ENCODE data around the gene LDHD.

The LDHD gene

DNA sequence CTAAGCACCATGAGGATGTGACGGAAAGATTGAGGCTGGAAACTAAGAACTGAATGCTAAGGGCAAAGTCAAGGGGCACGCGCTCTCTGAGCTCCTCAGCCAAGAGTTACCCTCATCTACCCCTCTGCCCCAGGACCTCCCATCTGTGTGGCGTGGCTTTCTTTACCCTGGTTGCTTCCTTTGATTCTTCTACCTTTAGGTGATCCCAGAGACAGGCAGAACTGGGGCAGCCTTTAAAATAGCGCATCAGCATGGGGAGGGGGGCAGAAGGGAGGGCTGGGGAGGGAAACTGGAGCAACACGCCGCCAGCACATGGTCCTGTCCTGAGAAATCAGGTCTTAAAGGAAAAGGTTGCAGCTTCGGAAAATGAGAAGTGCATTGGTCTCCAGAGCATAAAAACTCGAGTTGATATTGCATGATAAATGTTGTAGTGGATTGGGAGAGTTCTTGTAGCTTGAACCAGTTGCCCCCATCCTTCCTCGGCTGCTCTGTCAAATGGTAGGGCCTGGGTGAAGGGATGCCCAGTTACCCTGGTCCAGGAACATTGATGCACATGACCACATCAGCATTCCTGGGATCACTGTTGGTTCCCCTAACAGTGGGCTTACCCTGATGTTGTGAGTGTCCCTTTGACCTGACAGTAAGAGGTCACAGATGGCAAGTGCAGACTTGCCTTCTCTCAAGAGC is 29.7 kb downstream of the LDHD start:
- no peak overlapping the region for H3K4me3 ChIP-seq (ENCODE audit: low read depth, low read length)
- no peak for DNase-seq (ENCODE audit: low read depth)

GRCh38 chr16:75086281-75086680 is 30.3 kb downstream of the LDHD start:
- no peak overlapping the region for H3K4me3 ChIP-seq (ENCODE audit: low read depth, low read length)

DNA sequence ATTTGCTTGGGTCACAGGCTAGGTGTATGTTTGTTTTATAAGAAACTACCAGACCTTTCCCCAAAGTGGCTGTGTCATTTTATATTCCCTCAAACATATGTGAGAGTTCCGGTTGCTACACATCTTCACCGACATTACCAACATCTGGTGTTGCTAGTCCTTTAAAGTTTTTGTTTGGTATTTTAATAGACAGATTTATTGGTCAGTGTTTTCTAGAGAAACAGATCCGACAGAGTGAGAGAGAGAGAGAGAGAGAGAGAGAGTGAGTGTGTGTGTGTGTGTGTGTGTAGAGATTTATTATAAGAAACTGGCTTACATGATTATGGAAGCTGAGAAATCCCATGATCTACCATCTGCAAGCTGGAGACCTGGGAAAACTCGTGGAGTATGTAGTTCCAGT is 31.0 kb downstream of the LDHD start:
- no peak for DNase-seq (ENCODE audit: low read depth)
- no peak overlapping the region for H3K4me3 ChIP-seq (ENCODE audit: low read depth, low read length)

More at GRCh38 chr16:75086281-75086680, 30.3 kb downstream of the LDHD start:
- DNase-seq (ENCODE audit: low read depth), result no peak

DNA sequence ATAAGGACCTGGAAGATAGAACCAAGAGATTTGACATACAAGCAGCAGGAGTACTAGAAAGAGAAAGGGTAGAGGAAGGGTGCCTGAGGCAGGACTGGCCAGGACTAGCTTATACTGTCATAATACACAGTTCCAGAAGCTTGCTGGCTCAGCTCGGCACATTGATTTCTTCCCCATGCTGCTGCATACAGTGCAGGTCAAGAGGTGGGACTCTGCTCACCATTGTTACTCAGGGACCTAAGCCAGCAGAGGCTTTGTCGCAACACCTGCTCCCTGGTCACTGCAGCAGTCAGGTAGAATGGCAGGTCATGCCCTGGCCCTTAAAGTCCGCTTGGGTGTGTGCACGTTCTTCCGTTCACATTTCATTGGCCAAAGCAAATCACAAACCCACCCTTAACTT is 32.8 kb downstream of the LDHD start:
- no peak for DNase-seq (ENCODE audit: low read depth)
- H3K4me3 ChIP-seq (ENCODE audit: low read depth, low read length), result no peak overlapping the region

- H3K4me3 ChIP-seq (ENCODE audit: low read depth, low read length), result no peak overlapping the region
- DNase-seq (ENCODE audit: low read depth), result no peak
These were observed 35.3 kb downstream of the LDHD start for GRCh38 chr16:75081179-75081859.

DNA sequence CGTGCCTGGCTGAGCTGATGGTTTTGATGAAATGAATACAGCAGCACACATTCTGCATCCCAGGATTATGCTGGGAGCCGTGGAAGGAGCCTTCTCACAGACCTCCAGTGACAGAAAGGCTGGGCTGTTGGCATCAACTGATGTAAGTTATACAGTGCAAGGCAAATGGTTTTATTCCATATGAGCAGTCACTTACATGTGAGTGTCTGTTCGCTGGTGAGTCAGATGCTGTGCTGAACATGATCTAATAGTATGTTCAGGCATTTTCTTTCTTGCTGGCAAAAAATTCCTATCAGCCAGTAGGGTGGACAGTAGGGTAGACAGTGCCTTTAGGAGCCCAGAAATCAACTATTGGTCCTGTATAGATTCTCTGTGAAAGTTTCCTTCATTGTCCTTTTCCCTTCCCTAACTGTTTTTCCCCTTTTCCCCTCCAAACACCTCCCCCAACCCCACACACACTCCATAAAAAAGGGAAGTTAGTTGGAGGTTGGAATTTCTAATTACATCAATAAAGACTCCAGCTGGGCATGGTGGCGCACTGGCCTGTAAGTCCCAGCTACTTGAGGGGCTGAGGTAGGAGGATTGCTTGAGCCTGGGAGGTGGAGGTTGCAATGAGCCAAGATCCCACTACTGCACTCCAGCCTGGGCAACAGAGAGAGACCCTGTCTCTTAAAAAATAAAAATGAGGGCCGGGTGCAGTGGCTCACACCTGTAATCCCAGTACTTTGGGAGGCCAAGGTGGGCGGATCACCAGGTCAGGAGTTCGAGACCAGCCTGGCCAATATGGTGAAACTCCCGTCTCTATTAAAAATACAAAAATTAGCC is 36.2 kb downstream of the LDHD start:
- DNase-seq (ENCODE audit: low read depth), result peak; percentile 45
- no peak overlapping the region for H3K4me3 ChIP-seq (ENCODE audit: low read depth, low read length)

GRCh38 chr16:75079346-75079926 is 37.1 kb downstream of the LDHD start:
- DNase-seq (ENCODE audit: low read depth), result no peak
- no peak overlapping the region for H3K4me3 ChIP-seq (ENCODE audit: low read depth, low read length)

GRCh38 chr16:75078886-75079285 is 37.7 kb downstream of the LDHD start:
- DNase-seq (ENCODE audit: low read depth), result no peak
- H3K4me3 ChIP-seq (ENCODE audit: low read depth, low read length), result no peak overlapping the region

DNA sequence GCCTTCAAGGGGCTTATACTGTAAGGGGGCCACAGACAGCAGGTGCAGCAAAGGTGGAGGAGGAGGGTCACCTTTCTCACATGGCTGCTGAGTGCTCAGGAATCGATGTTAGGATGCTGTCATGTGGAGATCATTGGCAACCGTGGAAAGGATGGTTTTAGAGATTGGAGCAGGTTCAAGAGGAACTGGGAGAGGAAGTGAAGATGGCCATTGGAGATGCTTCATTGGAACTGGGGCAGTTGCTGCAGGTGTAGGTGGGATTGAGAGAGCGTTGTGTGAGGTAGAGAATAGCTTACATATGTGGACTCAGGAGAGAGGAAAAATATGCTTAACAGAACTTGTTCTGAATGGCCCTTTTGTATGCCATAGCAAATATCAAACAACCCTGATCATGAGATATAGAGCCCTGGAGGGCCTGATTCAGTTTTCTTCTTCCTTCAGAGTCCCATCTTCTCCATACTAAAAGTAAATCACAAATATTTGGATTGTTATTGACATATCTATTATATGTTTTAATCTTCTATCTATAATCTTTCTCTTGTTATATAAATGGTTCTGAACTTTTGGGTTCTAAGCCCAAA is 40.8 kb downstream of the LDHD start:
- no peak overlapping the region for H3K4me3 ChIP-seq (ENCODE audit: low read depth, low read length)
- DNase-seq (ENCODE audit: low read depth), result no peak

DNA sequence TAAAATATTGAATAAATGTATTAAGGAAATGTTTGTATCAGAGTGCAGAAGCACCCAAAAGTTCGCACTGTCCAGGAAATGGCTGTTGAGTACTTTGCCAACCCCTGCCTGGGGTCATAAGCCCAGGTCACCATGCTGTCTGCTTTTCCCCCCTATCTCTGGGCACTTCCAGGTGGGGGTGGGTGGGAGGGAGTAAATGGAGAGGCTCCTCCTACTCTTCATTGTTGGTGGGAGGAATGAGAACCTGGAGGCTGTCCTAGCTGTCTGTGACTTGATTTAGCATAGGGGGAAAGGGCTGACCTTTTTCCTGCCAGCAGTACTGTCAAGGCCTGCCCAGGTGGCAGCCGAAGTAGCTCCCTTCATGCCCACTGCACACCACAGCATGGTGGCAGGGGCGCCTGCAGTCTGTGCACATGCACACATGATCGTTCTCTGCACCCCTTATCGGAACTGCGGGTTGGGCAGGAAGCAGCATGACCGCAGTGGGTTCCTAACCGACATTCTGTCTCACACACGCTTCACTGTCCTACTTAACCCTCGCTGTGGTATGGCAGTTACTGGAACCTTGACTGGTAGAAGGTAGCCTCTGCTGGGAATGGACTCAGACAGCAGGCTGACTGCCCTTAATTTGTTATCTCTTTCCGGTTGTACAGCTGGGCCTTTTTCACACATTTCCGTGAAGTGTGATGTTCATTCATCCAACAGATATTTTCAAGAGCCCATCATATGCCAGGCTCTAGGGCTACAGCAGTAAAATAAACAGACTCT is 41.5 kb downstream of the LDHD start:
- DNase-seq (ENCODE audit: low read depth), result no peak
- H3K4me3 ChIP-seq (ENCODE audit: low read depth, low read length), result no peak overlapping the region

GRCh38 chr16:75074304-75074793 is 42.2 kb downstream of the LDHD start:
- no peak overlapping the region for H3K4me3 ChIP-seq (ENCODE audit: low read depth, low read length)
- no peak for DNase-seq (ENCODE audit: low read depth)

DNA sequence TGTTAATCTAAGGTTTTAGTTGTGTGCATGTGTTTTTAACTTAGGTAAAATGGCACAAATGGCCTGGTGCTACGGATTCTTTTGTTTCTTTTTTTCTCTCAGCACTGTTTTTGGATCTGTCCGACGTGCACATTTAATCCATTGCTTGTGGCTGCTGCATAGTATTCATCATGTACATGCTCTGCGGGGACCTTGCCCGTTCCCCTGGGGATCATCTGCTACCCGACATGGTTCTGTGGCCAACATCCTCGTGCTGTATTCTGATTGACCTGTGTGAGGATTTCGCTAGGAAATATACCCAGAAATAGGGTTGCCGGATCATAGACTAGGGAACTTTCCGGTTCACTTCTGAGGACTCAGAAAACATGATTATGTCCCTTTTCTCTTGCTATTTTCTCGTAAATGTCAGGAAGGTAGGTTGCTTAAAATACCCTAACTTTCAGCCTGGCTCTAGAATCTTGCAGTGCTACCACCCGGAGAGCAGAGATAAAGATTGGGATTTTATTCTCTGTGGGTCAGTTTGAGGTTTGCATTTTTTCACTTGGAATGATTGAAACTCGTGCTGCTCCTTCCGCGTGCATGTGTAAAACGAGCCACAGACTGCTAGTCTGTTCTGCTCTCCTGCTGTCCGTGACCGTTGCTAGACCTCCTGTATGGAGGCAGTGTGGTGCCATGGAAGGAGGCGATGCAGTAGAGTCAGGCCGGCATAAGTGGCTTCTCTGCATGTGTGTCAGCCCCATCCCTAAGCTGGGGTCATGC is 42.9 kb downstream of the LDHD start:
- DNase-seq (ENCODE audit: low read depth), result no peak
- no peak overlapping the region for H3K4me3 ChIP-seq (ENCODE audit: low read depth, low read length)

DNA sequence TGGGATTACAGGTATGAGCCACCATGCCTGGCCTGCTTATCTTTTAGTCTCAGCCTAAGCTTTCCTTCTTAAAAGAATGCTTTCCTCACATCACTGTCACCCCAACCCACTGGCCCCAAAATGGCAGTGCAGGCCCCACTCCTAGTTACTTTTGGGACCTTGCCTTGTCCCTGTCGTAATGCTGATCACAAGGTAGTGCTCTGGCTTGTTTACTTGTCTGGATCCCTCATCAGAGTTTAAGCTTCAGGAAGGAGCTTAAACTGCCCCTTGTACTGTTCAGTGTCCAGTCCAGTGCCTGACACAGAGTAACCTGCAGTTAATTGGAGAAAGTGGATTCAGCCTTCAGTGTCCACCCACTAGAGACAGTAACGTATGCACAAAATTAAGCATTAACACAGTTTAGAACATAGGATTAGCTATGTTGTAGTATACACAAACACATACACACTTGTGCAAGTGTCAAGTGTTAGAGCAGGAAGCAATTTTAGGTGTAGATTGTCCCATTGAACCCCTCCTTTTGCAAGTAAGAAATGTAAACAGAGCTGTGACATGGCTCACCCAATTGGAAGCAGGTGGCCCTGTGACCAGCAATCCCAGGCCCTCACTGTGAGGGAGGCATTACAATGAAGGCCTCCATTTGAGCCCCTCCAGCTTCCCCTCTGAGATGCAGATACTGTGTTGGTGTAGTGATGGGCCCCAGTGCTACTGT is 44.2 kb downstream of the LDHD start:
- no peak for DNase-seq (ENCODE audit: low read depth)
- no peak overlapping the region for H3K4me3 ChIP-seq (ENCODE audit: low read depth, low read length)

DNA sequence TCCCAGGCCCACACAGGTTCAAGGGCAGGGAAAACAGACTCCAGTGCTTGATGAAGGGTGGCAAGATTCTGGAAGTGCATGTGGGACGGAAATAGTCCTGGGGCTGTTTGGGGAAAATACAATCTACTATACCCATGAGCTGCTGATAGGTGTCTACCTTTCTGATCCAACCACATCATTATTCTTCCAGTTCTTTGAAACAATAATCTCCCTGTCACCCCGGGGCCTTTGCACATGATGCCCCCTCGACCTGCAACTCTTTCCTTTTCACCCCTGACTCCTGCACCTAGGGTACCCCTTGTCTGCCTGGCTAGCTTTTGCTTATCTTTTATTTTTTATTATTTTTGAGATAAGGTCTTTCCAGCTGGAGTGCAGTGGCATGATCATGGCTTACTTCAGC is 45.0 kb downstream of the LDHD start:
- no peak for DNase-seq (ENCODE audit: low read depth)
- no peak overlapping the region for H3K4me3 ChIP-seq (ENCODE audit: low read depth, low read length)

DNA sequence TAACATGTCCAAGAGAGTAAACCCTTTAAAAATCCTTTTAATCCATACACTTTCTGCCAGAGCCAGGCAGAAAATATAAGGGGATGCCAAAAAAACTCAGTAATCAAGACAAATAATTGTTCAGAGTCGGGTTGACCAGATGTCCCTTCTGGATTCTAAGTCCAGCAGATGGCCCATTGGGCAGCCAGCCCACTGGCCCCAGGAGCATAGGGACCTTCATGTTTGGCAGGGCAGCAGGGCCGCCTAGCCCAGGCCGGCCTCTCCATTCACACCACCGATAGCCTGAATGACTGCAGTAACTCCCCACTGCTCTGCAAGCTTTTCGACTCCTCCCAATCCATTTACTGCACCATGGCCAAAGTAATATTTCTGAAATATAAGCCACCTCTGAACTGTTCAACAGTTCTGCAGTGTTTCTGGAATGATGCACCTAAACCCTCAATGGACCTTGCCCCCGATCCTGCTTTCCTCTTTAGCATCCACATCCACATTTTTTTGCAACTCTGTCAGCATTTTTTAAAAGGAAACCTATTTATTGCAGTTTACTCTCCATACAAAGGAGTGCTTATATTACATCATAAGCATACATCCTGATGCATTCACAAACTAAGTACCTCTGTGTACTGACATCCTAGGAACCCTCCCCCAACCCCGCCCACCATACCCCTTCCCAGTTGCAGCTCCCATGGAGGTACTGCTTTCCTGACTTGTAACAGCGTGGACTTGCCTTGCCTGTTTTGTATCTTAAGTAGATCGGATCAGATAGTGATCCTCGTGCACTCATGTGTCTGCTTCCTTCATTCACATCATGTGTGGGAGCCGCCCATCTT is 46.4 kb downstream of the LDHD start:
- H3K4me3 ChIP-seq (ENCODE audit: low read depth, low read length), result no peak overlapping the region
- no peak for DNase-seq (ENCODE audit: low read depth)

DNA sequence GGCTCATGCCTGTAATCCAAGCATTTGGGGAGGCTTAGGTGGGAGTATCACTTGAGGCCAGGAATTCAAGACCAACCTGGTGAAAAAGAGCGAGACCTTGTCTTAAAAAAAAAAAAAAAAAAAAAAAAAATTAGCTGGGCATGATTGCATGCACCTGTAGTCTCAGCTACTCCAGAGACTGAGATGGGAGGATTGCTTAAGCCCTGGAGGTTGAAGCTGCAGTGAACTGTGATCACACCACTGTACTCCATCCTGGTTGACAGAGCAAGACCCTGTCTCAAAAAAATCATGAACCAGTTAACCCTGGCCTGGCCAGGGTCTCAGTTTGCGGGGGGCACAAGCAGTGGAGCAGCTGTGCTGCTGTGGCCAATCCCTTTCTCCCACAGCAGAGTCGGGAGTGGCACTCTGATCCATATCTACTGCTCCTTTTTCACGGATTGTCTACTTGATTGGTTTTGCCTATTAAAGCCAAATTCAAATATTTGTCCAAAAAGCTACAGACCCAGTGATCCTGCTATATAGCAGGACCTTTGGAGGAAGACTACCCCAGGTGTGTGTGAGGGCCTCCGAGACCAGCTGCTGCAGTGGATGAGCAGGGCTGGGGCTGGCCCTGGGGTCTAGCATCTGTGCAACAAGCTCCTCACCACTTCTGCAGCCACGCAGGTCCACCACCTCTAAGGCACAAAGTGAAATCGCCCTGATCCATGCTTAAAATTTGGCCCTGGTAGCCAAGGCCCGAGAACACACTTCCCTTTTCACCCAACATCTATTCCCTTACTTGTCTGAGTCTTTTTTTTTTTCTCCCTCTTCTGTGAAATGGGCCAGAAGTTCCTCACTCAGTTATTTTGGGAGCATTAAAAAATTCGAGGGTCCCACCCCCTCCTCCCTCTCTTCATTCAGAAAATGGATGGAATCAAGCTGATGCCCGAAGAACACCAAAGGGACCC is 48.2 kb downstream of the LDHD start:
- H3K4me3 ChIP-seq (ENCODE audit: low read depth, low read length), result no peak overlapping the region
- DNase-seq (ENCODE audit: low read depth), result no peak
